Stimulated activated CD8-positive, alpha-beta memory T cell treated with anti-CD3 and anti-CD28 coated beads, Interleukin-12 subunit alpha, Interleukin-12 subunit beta, amount 100 ng/mL, for 24 hours (primary cell): ENCODE results near the gene MRPL34.

Experiments used
- DNase-seq: peaks from one replicate; pipeline ENCODE4 v3.0.0-alpha.2; 2020; ENCODE audit errors: extremely low read depth

MRPL34 gene

DNA sequence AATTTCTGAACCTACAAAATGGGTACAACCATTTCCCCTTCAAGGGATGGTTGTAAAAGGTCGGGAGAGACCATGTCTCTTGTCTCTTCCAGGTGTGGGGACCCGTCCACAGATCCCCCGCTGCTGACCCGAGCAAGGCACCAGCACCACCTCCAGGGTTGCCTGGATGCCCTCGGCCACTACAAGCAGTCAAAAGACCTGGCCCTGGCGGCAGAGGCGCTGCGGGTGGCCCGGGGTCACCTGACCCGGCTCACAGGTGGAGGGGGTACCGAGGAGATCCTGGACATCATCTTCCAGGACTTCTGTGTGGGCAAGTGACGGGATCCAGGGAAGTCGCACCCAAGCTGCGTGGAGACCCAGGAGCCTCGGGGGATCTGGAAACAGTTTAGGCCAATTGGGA lies 35.7 kb downstream of the MRPL34 start:
- no peak for DNase-seq

- DNase-seq = no peak
Observed at GRCh38 chr19:17341845-17342244, 36.2 kb downstream of the MRPL34 start.

GRCh38 chr19:17346109-17346671 lies 40.5 kb downstream of the MRPL34 start:
- DNase-seq = no peak

DNA sequence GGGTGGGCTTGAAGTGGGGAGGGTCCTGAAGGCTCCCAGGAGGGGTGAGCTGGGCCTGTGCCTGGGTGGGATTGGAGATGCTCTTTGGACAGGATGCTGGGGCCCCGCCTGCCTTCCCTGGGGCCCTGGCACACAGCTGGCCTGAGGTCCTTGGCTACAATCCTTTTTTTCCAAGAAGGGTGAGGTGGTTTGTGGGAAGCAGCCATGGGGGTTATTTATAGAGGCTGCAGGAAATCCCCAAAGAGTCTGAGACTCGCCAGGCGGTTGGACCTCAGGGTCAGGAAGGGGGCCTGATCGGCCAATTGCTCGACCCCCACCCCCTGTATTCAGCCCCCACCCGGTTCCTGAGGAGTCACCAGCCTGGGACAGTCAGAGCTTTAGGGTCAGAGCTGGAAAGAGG lies 41.7 kb downstream of the MRPL34 start:
- no peak for DNase-seq

DNA sequence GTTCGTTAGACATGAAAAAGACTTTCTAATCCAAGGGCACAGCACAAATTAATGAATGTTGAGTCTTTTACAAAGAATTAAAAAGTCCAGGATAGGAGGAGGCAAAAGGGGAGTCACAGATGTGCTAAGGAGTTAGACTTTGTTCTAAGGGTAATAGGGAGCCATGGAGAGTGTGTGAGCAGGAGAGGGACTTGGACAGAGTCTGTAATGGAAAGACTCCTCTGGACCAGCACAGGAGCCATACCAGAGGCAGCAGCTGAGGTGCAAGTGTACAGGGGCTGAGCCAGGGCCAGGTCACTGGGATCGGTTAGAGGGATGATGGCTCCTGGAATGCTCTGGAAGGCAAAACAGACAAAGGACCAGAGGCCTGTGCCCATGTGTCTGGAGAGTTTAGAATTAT lies 42.2 kb downstream of the MRPL34 start:
- no peak for DNase-seq

GRCh38 chr19:17348700-17349099 lies 43.0 kb downstream of the MRPL34 start:
- no peak for DNase-seq

- DNase-seq = no peak
Observed at GRCh38 chr19:17351815-17352435, 46.3 kb downstream of the MRPL34 start.

DNA sequence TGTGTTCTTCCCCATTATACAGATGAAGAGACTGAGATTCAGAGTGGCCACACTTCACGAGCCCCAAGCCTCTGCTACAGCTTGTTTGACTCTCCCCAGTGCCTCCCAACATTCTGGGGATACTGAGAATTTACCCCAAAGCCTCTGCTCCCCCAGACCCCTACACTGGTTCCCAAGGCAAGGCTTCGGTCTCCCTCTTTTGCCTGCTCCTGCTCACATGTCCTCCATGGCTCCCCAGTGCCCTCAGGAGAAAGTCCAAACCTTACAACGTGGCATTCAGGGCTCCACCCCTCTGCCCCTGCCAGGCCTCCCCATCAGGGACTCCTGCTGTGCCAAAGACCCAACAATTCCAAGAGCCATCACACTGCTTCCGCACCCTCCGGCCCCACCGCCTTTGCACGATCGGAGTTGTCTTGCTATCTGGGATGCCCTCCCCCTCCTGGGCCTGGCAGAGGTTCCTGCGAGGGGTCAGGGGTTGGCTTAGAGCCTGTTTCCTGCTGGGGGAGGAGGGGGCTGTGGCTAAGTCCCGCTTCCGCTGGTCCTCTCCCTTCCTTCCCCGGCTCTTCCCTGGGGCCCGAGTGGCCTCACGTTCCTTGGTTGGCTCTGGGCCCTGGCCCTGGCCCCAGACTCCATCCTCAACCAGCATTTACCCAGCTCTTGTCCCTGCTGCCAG lies 47.1 kb downstream of the MRPL34 start:
- DNase-seq = no peak

- DNase-seq = no peak
Observed at GRCh38 chr19:17353386-17353785, 47.7 kb downstream of the MRPL34 start.
